Fibroblast of peridontal ligament (primary cell): Measurements from ENCODE around the gene PHTF2.

ENCODE experiments used
- DNase-seq: peaks from one replicate; pipeline ENCODE4 v3.0.0-alpha.2; 2010; ENCODE audit errors: extremely low read depth

The PHTF2 gene

GRCh38 chr7:77794000-77794399 lies 4.6 kb upstream of the PHTF2 start:
- DNase-seq, result no peak

- no peak for DNase-seq
Observed at GRCh38 chr7:77796109-77796508, 2.5 kb upstream of the PHTF2 start.

- DNase-seq, result no peak
Observed at GRCh38 chr7:77796960-77797359, 1.6 kb upstream of the PHTF2 start.

GRCh38 chr7:77797734-77798393 lies 709 bp upstream of the PHTF2 start:
- peak; percentile 33 for DNase-seq

GRCh38 chr7:77799078-77799964 lies 748 bp downstream of the PHTF2 start:
- DNase-seq, result peak; percentile 38

- no peak for DNase-seq
Observed at GRCh38 chr7:77800158-77800557, 1.6 kb downstream of the PHTF2 start.

GRCh38 chr7:77800730-77801129 lies 2.2 kb downstream of the PHTF2 start:
- DNase-seq, result no peak

GRCh38 chr7:77802557-77803405 lies 4.2 kb downstream of the PHTF2 start:
- DNase-seq, result no peak

GRCh38 chr7:77806425-77806824 lies 7.9 kb downstream of the PHTF2 start:
- no peak for DNase-seq

GRCh38 chr7:77808517-77808916 lies 9.9 kb downstream of the PHTF2 start:
- no peak for DNase-seq

- no peak for DNase-seq
Observed at GRCh38 chr7:77811516-77812289, 13.1 kb downstream of the PHTF2 start.

GRCh38 chr7:77812290-77812685 lies 13.7 kb downstream of the PHTF2 start:
- peak; percentile 86 for DNase-seq

GRCh38 chr7:77813180-77813579 lies 14.6 kb downstream of the PHTF2 start:
- no peak for DNase-seq

- no peak for DNase-seq
Observed at GRCh38 chr7:77819021-77819420, 20.4 kb downstream of the PHTF2 start.

GRCh38 chr7:77820967-77821366 lies 22.4 kb downstream of the PHTF2 start:
- no peak for DNase-seq

- DNase-seq, result no peak
Observed at GRCh38 chr7:77822269-77822668, 23.7 kb downstream of the PHTF2 start.

GRCh38 chr7:77823787-77824186 lies 25.2 kb downstream of the PHTF2 start:
- DNase-seq, result no peak

- no peak for DNase-seq
Observed at GRCh38 chr7:77824636-77825035, 26.1 kb downstream of the PHTF2 start.

GRCh38 chr7:77825131-77825530 lies 26.6 kb downstream of the PHTF2 start:
- DNase-seq, result no peak

- DNase-seq, result no peak
Observed at GRCh38 chr7:77826300-77826699, 27.7 kb downstream of the PHTF2 start.

GRCh38 chr7:77827999-77828398 lies 29.4 kb downstream of the PHTF2 start:
- no peak for DNase-seq
